ENCODE results near the gene EXOSC2. TPM values are rescaled to one million over a fixed set of nuclear protein-coding genes. Genes with fewer than 3 reads are reported as not detected.

Gene EXOSC2
- total and polyA plus RNA-seq, 8 donors: 6.4 to 36.9 (median 14.3) TPM

DNA sequence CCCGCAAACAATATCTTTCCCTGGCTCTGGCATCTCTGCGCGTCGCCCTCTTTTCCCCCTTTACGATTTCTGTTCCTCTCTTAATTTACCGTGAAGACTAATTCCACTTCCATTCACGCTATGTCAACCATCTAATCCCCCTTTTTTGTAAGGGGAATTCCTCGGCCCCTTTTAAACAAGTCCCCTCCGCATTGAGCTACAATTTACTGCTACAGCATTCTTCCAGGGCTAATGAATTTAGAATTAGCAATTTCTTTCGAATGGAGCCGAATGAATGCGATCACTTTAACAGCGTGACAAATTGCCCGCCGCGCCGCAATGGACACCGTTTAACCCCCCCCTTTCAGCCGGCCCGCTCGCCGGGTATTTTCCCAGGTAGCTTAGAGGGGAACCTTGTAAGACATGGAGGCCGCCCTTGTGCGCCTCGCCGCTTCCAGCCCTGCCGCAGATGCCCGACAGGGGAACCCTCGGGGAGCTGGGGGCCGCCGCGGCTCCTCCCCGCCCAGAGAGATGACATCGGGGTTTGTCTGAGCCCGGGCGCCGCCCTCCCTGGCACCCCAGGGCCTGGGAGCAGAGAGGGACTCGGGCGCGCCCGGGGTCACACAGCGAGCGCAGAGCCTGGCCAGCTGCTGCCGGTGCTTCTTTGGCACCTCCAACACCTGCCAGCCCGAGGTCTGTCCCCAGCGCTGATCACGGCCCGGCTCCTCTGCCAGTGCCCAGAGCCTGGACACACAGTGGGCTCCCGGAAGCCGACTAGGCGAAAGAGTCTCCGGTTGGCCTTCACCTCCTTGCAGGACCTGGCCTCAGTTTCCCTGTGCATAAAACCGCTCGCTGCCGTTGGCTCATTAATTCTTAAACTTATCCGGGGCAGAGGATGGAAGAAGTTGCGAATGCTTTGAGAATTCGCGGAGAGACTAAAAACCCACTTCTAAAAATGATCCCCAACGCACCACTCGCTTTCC is 27.9 kb upstream of the EXOSC2 start:
- Histone ChIP-seq H3K9me3 (no peaks in the 10 kb centered on the region), H3K36me3 (no peaks in the 10 kb centered on the region), H3K27ac (no peak overlapping the region), H3K4me3 (peak overlapping the region in 1 of 4 donors; percentile 38), H3K4me1 (peaks cover 44 to 61% (median 60%) of the 10 kb centered on the region in 4 donors), H3K27me3 (peaks cover 48 to 83% (median 82%) of the 10 kb centered on the region in 3 donors)
- 4 to 12% (median 5%) methylated on average over 25 to 61 of the region's 61 CpGs for WGBS, 5 donors
- intact Hi-C loops (cut with DNase I; ENCODE audit: low total_unique reads): no loop called here
- no peak for TF ChIP-seq POLR2A (IDR thresholded peaks at IDR 0.05)
- no peak for DNase-seq

DNA sequence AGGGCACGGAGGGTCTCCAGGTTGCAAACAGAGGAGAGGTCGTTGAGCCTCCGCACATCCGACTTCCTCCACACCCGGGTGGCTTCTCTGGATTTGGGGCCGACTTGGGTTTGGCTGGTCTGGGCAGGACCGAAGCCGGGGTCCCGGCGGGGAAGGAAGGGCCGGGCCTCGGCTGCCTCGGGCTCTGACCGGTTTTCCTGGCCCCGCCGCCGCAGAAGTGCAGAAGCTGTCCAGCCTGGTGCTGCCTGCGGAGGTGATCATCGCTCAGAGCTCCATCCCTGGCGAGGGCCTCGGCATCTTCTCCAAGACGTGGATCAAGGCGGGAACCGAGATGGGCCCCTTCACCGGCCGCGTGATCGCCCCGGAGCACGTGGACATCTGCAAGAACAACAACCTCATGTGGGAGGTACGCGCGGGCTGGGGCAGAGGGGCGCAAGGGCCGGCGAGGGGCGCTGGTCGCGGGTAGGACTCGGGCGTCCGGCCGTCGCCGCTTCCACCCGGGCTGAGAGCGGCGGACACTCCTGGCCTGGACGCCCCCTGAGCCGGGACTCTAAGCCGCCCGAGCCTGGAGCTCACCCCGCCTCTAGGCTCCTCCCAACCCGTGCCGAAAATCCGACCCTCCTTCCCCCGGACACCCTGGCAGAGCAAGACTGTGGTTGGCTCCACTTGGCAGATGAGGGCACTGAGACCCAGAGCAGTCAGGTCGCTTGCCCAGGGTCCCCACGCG is 27.0 kb upstream of the EXOSC2 start:
- intact Hi-C loops (cut with DNase I; ENCODE audit: low total_unique reads): no loop called here
- TF ChIP-seq POLR2AphosphoS5 (IDR thresholded peaks at IDR 0.05): no peak
- no peak for TF ChIP-seq CTCF (IDR thresholded peaks at IDR 0.05)
- TF ChIP-seq POLR2A (IDR thresholded peaks at IDR 0.05): no peak
- no peak for TF ChIP-seq EP300 (IDR thresholded peaks at IDR 0.05)

DNA sequence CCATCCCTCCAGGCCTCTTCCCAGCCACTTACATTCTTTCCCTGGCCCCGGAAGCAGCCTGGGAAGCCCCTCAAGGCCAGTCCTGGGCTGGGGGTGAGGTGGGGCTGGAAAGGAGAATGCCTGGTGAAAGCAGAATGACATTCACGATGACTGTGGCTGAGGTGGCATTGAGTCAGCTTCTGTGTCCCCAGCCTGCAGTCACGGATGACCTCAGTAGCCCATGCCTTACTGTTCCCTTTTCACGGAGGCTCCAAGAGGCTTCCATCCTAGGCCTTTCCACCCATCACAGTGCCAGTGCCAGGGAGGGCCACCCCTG is 26.5 kb upstream of the EXOSC2 start:
- peaks cover 35 to 69% (median 69%) of the 10 kb centered on the region in 3 donors for H3K27me3 ChIP-seq
- DNase-seq: no peak
- no peak for TF ChIP-seq POLR2A (IDR thresholded peaks at IDR 0.05)
- H3K9me3 ChIP-seq: no peaks in the 10 kb centered on the region
- no peak overlapping the region for H3K4me3 ChIP-seq
- intact Hi-C loops (cut with DNase I; ENCODE audit: low total_unique reads): no loop called here
- no peak overlapping the region for H3K27ac ChIP-seq
- 31 to 83% (median 48%) methylated on average over 4 of the region's 4 CpGs for WGBS, 5 donors
- no peaks in the 10 kb centered on the region for H3K36me3 ChIP-seq
- peaks cover 35 to 48% (median 47%) of the 10 kb centered on the region in 4 donors for H3K4me1 ChIP-seq

More for the DNA sequence above, 27.0 kb upstream of the EXOSC2 start:
- Histone ChIP-seq H3K9me3 (no peaks in the 10 kb centered on the region), H3K27me3 (peaks cover 39 to 74% (median 74%) of the 10 kb centered on the region in 3 donors), H3K36me3 (no peaks in the 10 kb centered on the region), H3K27ac (no peak overlapping the region), H3K4me3 (no peak overlapping the region), H3K4me1 (peaks cover 35 to 53% (median 51%) of the 10 kb centered on the region in 4 donors)
- no peak for DNase-seq
- 7 to 15% (median 8%) methylated on average over 44 to 60 of the region's 60 CpGs for WGBS, 5 donors

GRCh38 chr9:130668196-130668595 is 25.4 kb upstream of the EXOSC2 start:
- 83 to 90% (median 88%) methylated on average over 13 of the region's 13 CpGs for WGBS, 5 donors
- H3K4me3 ChIP-seq: no peak overlapping the region
- H3K27ac ChIP-seq: no peak overlapping the region
- no peak for DNase-seq
- TF ChIP-seq POLR2AphosphoS5 (IDR thresholded peaks at IDR 0.05): no peak
- no peak for TF ChIP-seq EP300 (IDR thresholded peaks at IDR 0.05)
- TF ChIP-seq POLR2A (IDR thresholded peaks at IDR 0.05): no peak
- no peak for TF ChIP-seq CTCF (IDR thresholded peaks at IDR 0.05)
- intact Hi-C loops (cut with DNase I; ENCODE audit: low total_unique reads): no loop called here
- H3K9me3 ChIP-seq: no peaks in the 10 kb centered on the region
- H3K4me1 ChIP-seq: peaks cover 29 to 36% (median 36%) of the 10 kb centered on the region in 4 donors
- H3K36me3 ChIP-seq: no peaks in the 10 kb centered on the region
- peaks cover 25 to 58% (median 57%) of the 10 kb centered on the region in 3 donors for H3K27me3 ChIP-seq

GRCh38 chr9:130668659-130669058 is 24.9 kb upstream of the EXOSC2 start:
- H3K27me3 ChIP-seq: peaks cover 20 to 53% (median 53%) of the 10 kb centered on the region in 3 donors
- no peak for TF ChIP-seq CTCF (IDR thresholded peaks at IDR 0.05)
- TF ChIP-seq POLR2AphosphoS5 (IDR thresholded peaks at IDR 0.05): no peak
- TF ChIP-seq EP300 (IDR thresholded peaks at IDR 0.05): no peak
- no peak for TF ChIP-seq POLR2A (IDR thresholded peaks at IDR 0.05)
- H3K36me3 ChIP-seq: no peaks in the 10 kb centered on the region
- intact Hi-C loops (cut with DNase I; ENCODE audit: low total_unique reads): no loop called here
- WGBS, 5 donors: 60 to 69% (median 62%) methylated on average over 12 of the region's 12 CpGs
- H3K27ac ChIP-seq: no peak overlapping the region
- DNase-seq: no peak
- no peaks in the 10 kb centered on the region for H3K9me3 ChIP-seq
- H3K4me3 ChIP-seq: no peak overlapping the region
- peaks cover 25 to 32% (median 31%) of the 10 kb centered on the region in 4 donors for H3K4me1 ChIP-seq
